Left lung (tissue), 10 donors: ENCODE data around the gene MCAT. TPM values are rescaled to one million over a fixed set of nuclear protein-coding genes. Genes with fewer than 3 reads are reported as not detected.
"Not testable (repeated sequence)": the region's sequence is repeated elsewhere in the genome, so short reads cannot be mapped to it uniquely, and the experiment has no call there.

Experiments used
- ATAC-seq: fragments of 200-7000 bp; cut with Tn5 transposase; one replicate; pipeline ENCODE4 v1.9.1; 2020; ENCODE audit warnings: moderate library complexity
- DNase-seq, 4 donors: peaks; one replicate each; pipeline ENCODE4 v3.0.0-alpha.2; 2013 to 2020
- H3K27ac ChIP-seq, 2 donors: fragments of 200-600 bp; sonication (generic) in 1 of 2; one replicate each; pipeline versions ENCODE4 v1.5.0 to v1.8.0; 2020 to 2021
- H3K27me3 ChIP-seq, 2 donors: fragments of 200-600 bp; sonication (generic) in 1 of 2; one replicate each; pipeline versions ENCODE4 v1.5.0 to v1.8.0; 2020 to 2021
- H3K36me3 ChIP-seq, 2 donors: fragments of 200-600 bp; sonication (generic) in 1 of 2; one replicate each; pipeline versions ENCODE4 v1.5.0 to v1.8.0; 2020 to 2021
- H3K4me1 ChIP-seq, 2 donors: fragments of 200-600 bp; one replicate each; pipeline ENCODE4 v1.8.0; 2021
- H3K4me3 ChIP-seq, 2 donors: fragments of 200-600 bp; sonication (generic) in 1 of 2; one replicate each; pipeline versions ENCODE4 v1.5.0 to v1.8.0; 2020 to 2021; ENCODE audit warnings: mild to moderate bottlenecking in 1 of 2
- H3K9me3 ChIP-seq, 2 donors: fragments of 200-600 bp; sonication (generic) in 1 of 2; one replicate each; pipeline versions ENCODE4 v1.5.0 to v1.8.0; 2020 to 2021
- CTCF ChIP-seq, 2 donors: fragments of 200-600 bp; sonication (generic) in 1 of 2; IDR thresholded peaks; one replicate each; pipeline versions ENCODE4 v1.5.0 to v1.8.0; 2021; ENCODE audit warnings: antibody characterized with exemption in 2 of 2
- intact Hi-C, 2 donors: fragments of 100-400 bp; cut with DNase I; formaldehyde crosslinking; loops; one replicate each; pipeline versions ENCODE4 v1.11.2 to v1.14.2; 2022
- polyA plus RNA-seq, 6 donors: library from polyadenylated mRNA; unstranded; fragments of 120-200 nt; gene quantifications; one replicate each; pipeline ENCODE4 v1.2.1, GENCODE V29; 2013; ENCODE audit not compliant: insufficient read length in 6 of 6
- total RNA-seq, 2 donors: library from RNA; stranded (reverse); fragmentation: NEBNext Ultra II Directional; extraction: Animal tissue kit (Norgen Biotek cat#: 25700); gene quantifications; one replicate each; pipeline ENCODE4 v1.2.1, GENCODE V29; 2021
- donor health status: DM: no; HTN: yes; CAD: no.
- donor health status: DM: no; HTN: no; CAD: no.

The MCAT gene
- total and polyA plus RNA-seq, 8 donors, result 12.2 to 16.6 (median 15.4) TPM

DNA sequence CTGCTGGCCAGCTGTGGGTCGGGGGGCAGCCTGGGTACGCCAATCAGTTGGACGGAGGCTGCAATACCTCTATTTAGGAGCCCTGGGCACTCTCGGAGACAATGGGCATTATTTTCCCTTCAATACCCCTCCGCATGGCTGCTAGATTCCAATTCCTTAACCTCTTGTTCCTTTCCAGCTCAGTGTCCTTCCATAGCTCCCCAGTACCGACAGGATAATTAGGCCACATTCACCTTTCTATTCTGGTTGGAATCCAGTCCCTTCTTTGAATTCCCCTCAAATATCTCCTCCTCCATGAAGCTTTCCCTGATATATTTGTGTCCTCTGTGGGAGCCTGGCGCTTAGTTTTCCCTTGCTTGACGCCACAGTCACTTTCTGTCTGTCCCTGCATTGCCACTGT lies 36.9 kb downstream of the MCAT start:
- intact Hi-C loops, result no loop called here
- H3K9me3 ChIP-seq, result no peaks in the 10 kb centered on the region
- H3K27me3 ChIP-seq, result peaks cover 18 to 24% of the 10 kb centered on the region in 2 donors
- ATAC-seq (no peak), DNase-seq (no peak)
- no peak for TF ChIP-seq CTCF (IDR thresholded peaks at IDR 0.05)
- no peak overlapping the region for H3K27ac ChIP-seq
- no peak overlapping the region for H3K4me3 ChIP-seq
- peaks cover 7 to 24% of the 10 kb centered on the region in 2 donors for H3K4me1 ChIP-seq
- no peaks in the 10 kb centered on the region for H3K36me3 ChIP-seq

DNA sequence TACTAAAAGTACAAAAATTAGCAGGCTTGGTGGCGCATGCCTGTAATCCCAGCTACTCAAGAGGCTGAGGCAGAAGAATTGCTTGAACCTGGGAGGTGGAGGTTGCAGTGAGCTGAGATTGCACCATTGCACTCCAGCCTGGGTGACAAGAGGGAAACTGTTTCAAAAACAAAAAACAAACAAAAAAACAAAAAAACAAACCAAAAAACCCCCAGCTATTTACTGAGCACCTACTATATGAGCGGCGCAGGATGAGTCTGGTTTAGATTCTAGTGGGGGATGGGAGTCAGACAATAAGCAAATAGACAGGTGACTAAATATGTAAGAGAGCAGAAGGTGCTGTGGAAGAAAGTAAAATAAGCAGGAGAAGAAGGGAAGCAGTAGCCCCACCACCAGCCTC lies 38.2 kb downstream of the MCAT start:
- ATAC-seq, H3K27ac ChIP-seq, H3K9me3 ChIP-seq, DNase-seq, H3K4me3 ChIP-seq, H3K36me3 ChIP-seq, intact Hi-C loops: not testable (repeated sequence)
- Histone ChIP-seq H3K4me1 (peaks cover 0 to 17% of the 10 kb centered on the region in 2 donors), H3K27me3 (peaks cover 5 to 11% of the 10 kb centered on the region in 2 donors)

DNA sequence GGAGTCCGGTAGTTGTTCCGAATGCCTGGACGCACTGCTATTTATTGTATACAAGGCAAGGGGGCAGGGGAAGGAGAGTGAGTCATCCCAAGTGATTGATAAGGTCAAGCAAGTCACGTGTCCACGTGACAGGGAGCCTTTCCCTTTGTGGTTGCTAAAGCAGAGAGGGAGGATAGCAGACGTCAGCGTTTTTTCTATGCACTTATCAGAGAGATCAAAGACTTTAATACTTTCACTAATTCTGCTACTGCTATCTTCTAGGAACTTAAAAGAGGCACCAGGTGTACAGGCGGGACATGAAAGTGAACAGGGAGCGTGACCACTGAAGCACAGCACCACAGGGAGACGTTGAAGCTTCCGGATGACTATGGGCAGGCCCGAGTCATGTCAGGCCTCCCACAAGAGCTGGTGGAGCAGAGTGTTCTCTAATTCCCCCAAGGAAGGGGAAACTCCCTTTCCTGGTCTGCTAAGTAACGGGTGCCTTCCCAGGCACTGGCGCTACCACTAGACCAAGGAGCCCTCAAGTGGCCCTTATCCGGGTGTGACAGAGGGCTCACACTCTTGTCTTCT lies 39.1 kb downstream of the MCAT start:
- intact Hi-C loops, DNase-seq, H3K9me3 ChIP-seq, H3K4me3 ChIP-seq, H3K27me3 ChIP-seq, H3K36me3 ChIP-seq, H3K27ac ChIP-seq: not testable (repeated sequence)
- H3K4me1 ChIP-seq, result peaks cover 0 to 18% of the 10 kb centered on the region in 2 donors
- peak; percentile 66 for ATAC-seq

DNA sequence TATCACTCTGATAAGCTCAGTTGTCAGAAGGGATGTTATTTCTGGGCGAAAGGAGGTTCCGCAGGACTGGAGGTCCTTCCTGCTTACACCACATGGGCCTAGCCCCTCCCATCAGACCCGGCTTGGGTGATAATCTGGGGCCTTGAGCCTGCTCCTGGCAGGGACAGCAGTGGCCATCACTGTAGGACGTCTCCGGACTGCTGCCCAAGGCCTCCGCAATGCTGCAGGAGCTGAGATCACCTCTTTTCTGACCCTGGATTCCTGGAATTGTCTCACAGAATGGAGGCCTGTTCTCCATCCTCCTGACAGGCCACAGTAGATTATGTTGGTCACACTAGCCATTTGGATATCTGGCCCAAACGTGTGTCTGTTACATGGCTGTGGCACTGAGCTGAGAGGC lies 41.9 kb downstream of the MCAT start:
- no peak for TF ChIP-seq CTCF (IDR thresholded peaks at IDR 0.05)
- H3K36me3 ChIP-seq, result no peaks in the 10 kb centered on the region
- H3K4me3 ChIP-seq, result no peak overlapping the region
- DNase-seq (no peak), ATAC-seq (no peak)
- no peak overlapping the region for H3K27ac ChIP-seq
- peaks cover 0 to 24% of the 10 kb centered on the region in 2 donors for H3K4me1 ChIP-seq
- no peaks in the 10 kb centered on the region for H3K27me3 ChIP-seq
- peaks cover 0 to 10% of the 10 kb centered on the region in 2 donors for H3K9me3 ChIP-seq
- intact Hi-C loops, result no loop called here

DNA sequence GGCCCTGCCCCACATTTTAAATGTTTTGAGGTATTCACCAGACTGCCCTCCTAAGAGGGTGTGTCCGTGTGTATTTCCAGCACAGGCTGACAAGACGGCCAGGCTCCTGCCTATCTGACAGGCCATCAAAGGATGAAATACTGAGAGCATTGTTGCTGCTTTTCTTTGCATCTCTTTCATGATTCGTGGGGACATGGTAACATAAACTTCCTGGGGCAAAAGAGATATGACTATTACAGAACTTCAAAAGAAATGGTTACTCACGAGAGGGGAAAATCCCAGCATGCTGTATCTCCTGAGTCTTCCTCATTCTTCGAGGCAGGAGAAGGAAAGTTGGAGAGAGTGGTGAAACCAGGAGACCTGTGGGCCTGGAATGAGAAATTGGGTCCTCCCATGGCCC lies 43.0 kb downstream of the MCAT start:
- H3K27ac ChIP-seq, result no peak overlapping the region
- no peaks in the 10 kb centered on the region for H3K27me3 ChIP-seq
- no peak for DNase-seq
- H3K4me3 ChIP-seq, result no peak overlapping the region
- no peak for ATAC-seq
- H3K4me1 ChIP-seq, result peaks cover 0 to 24% of the 10 kb centered on the region in 2 donors
- intact Hi-C loops, result no loop called here
- TF ChIP-seq CTCF (IDR thresholded peaks at IDR 0.05), result no peak
- peaks cover 0 to 16% of the 10 kb centered on the region in 2 donors for H3K9me3 ChIP-seq
- no peaks in the 10 kb centered on the region for H3K36me3 ChIP-seq

GRCh38 chr22:43099095-43099494 lies 44.1 kb downstream of the MCAT start:
- intact Hi-C loops, result no loop called here
- ATAC-seq (no peak), DNase-seq (no peak)
- Histone ChIP-seq H3K9me3 (peaks cover 0 to 16% of the 10 kb centered on the region in 2 donors), H3K27me3 (no peaks in the 10 kb centered on the region), H3K4me1 (peaks cover 0 to 20% of the 10 kb centered on the region in 2 donors), H3K4me3 (no peak overlapping the region), H3K27ac (no peak overlapping the region), H3K36me3 (no peaks in the 10 kb centered on the region)
- no peak for TF ChIP-seq CTCF (IDR thresholded peaks at IDR 0.05)
